Measurements from ENCODE around the gene KCND3.
"Not testable (repeated sequence)": the region's sequence is repeated elsewhere in the genome, so short reads cannot be mapped to it uniquely, and the experiment has no call there.

The KCND3 gene

DNA sequence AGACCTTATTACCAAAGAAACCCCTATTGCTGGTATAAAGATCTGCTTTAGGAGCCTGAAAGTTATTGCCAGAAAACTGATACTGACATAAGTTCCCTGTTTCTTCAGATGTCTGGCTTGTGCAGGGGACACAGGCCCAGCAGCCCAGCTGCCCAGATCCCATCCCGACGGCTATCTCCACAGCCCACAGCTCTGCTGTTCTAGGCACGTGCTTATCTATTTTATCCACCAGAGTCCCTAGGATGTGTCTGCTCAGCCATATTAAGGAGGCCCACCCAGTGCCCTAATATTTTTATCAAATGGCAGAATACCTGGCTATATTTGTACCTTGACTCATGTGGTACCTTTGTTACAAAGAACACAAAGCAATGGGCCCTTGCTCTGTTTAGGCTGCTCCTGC is 174.8 kb downstream of the KCND3 start:
- Histone ChIP-seq H3K4me3 (ENCODE audit: low read length) (no peak overlapping the region), H3K4me1 (ENCODE audit: insufficient read depth, low read length) (no peaks in the 10 kb centered on the region), H3K27ac (ENCODE audit: low read length) (no peak overlapping the region), H3K36me3 (ENCODE audit: insufficient read depth, low read depth, low read length) (no peaks in the 10 kb centered on the region), H3K9me3 (ENCODE audit: insufficient read depth, low read depth, low read length) (no peaks in the 10 kb centered on the region), H3K27me3 (ENCODE audit: insufficient read depth, low read length) (no peaks in the 10 kb centered on the region), H3K9ac (ENCODE audit: low read depth, low read length) (no peak overlapping the region)

DNA sequence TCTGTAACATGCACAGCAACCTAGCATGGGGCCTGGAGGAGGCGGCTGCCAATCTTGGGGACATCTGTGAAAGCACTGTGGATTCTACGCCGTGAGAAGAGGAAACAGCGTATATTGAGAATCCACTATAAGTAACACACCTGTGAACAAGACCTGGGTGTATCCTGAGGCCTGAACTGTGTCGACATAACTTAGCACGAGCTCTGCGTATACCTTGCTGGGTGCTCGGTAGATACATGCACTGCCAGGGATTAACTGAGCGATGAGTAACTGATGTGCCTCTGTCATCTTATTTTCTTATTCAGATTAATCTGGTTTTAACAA is 175.2 kb downstream of the KCND3 start:
- no peak overlapping the region for H3K27ac ChIP-seq (ENCODE audit: low read length)
- H3K4me1 ChIP-seq (ENCODE audit: insufficient read depth, low read length) = no peaks in the 10 kb centered on the region
- no peaks in the 10 kb centered on the region for H3K27me3 ChIP-seq (ENCODE audit: insufficient read depth, low read length)
- H3K9me3 ChIP-seq (ENCODE audit: insufficient read depth, low read depth, low read length) = no peaks in the 10 kb centered on the region
- H3K4me3 ChIP-seq (ENCODE audit: low read length) = no peak overlapping the region
- no peaks in the 10 kb centered on the region for H3K36me3 ChIP-seq (ENCODE audit: insufficient read depth, low read depth, low read length)
- H3K9ac ChIP-seq (ENCODE audit: low read depth, low read length) = no peak overlapping the region

DNA sequence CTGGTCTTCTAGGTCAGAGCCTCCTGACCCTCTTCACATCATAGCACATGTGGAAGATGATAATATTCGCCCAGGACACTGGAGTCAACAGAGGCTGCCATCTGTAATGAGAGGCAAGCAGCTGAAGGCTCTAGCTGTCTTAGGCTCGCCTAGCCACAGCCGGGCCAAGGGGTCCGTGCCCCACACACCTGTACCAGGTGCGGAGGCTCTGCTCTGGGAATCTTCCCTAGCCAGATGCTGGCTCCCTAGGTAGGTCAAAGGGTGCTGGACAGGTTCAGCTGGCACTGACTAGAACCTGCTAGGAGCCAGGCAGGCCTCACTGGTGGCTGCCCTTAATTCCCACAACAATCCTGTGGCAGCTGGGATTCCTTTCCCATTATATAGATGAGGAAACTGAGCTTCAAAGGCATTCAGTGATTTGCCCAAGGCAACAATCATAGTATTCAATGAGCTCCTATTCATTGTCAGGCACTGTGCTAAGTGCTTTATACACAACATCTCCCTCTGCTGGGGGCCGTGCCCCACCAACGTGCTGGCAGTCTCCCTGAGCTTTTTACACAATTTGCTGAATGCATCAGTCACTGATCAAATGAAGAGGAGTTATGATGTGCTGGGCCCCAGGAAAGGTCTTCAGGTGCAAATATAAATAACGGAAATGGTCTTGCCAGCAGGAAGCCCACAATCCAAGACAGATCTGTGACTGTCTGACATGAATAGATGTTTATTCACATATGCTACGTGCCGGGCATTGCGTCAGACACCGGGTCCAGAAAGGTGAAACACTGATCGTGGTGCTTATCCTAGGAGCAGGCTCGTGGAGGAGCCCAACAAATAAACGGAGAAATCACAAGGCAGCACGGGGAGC is 175.8 kb downstream of the KCND3 start:
- Histone ChIP-seq H3K36me3 (ENCODE audit: insufficient read depth, low read depth, low read length) (no peaks in the 10 kb centered on the region), H3K9ac (ENCODE audit: low read depth, low read length) (no peak overlapping the region)

DNA sequence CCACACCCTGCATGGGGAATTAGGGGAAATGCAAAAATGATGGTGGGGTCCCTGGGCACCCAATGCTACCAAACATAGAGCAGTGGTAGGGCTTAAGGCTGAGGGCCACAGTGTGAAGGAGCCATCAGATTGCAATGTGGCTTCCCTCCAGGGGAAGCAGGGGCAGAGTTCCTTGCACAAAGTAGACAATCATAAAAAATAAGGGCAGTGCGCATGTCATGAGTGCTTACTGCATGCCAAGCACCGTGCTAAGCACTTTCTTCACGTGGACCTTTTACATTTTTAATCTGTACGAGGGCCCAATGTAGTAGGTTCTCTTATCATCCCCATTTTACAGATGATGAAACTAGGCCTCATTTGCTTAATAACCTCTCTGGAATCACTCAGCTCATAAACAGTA is 177.2 kb downstream of the KCND3 start:
- H3K9me3 ChIP-seq (ENCODE audit: insufficient read depth, low read depth, low read length) = no peaks in the 10 kb centered on the region

More for the DNA sequence above, 175.8 kb downstream of the KCND3 start:
- Histone ChIP-seq H3K27ac (ENCODE audit: low read length) (no peak overlapping the region), H3K4me3 (ENCODE audit: low read length) (no peak overlapping the region), H3K4me1 (ENCODE audit: insufficient read depth, low read length) (no peaks in the 10 kb centered on the region), H3K9me3 (ENCODE audit: insufficient read depth, low read depth, low read length) (no peaks in the 10 kb centered on the region), H3K27me3 (ENCODE audit: insufficient read depth, low read length) (no peaks in the 10 kb centered on the region)

DNA sequence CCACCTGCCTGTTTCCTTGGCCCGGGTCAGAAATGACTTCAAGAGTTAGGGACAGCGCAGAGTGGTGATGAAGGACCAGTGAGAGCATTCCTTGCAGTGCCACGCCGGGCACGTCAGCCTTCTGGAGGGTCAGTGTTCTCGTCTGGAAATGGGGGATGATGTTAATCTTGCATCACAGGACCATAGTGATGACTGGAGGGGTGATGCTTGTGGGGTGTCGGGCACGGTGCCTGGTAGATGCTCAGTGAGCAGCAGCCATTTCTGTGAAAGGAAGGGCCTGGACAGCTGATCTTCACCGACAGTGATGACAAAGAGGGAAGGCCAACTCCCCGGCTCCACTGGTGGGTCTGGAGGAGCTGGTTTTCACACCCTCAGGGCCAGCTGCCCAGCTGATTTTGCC is 177.6 kb downstream of the KCND3 start:
- no peak overlapping the region for H3K4me3 ChIP-seq (ENCODE audit: low read length)
- H3K4me1 ChIP-seq (ENCODE audit: insufficient read depth, low read length) = no peaks in the 10 kb centered on the region
- H3K27me3 ChIP-seq (ENCODE audit: insufficient read depth, low read length) = no peaks in the 10 kb centered on the region
- H3K36me3 ChIP-seq (ENCODE audit: insufficient read depth, low read depth, low read length) = no peaks in the 10 kb centered on the region
- H3K27ac ChIP-seq (ENCODE audit: low read length) = no peak overlapping the region
- H3K9ac ChIP-seq (ENCODE audit: low read depth, low read length) = no peak overlapping the region
- H3K9me3 ChIP-seq (ENCODE audit: insufficient read depth, low read depth, low read length) = no peaks in the 10 kb centered on the region

More for the DNA sequence above, 177.2 kb downstream of the KCND3 start:
- H3K4me3 ChIP-seq (ENCODE audit: low read length) = no peak overlapping the region
- no peak overlapping the region for H3K9ac ChIP-seq (ENCODE audit: low read depth, low read length)
- H3K27ac ChIP-seq (ENCODE audit: low read length) = no peak overlapping the region
- no peaks in the 10 kb centered on the region for H3K4me1 ChIP-seq (ENCODE audit: insufficient read depth, low read length)
- H3K36me3 ChIP-seq (ENCODE audit: insufficient read depth, low read depth, low read length) = no peaks in the 10 kb centered on the region
- no peaks in the 10 kb centered on the region for H3K27me3 ChIP-seq (ENCODE audit: insufficient read depth, low read length)

DNA sequence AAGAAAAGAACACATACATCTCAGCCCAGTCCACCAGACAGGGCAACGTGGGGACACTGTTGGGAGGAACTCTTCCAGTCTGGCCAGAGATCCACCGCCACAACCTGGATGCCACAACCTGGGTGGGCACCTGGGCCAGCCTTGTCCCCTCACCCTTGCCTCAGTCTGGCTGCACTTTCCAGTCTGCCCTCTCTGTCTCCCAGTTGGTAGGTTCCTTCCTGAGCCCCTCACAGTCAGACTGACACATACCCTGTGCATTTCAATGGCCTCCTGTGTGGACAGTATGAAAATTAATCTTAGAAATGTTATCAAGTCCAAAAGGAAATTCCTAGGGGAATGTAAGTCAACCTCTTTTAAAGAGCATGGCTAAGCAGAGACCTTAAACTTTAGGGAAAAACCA is 184.2 kb downstream of the KCND3 start:
- Histone ChIP-seq H3K27me3 (ENCODE audit: insufficient read depth, low read length) (no peaks in the 10 kb centered on the region), H3K27ac (ENCODE audit: low read length) (no peak overlapping the region), H3K4me3 (ENCODE audit: low read length) (no peak overlapping the region), H3K9me3 (ENCODE audit: insufficient read depth, low read depth, low read length) (no peaks in the 10 kb centered on the region), H3K9ac (ENCODE audit: low read depth, low read length) (no peak overlapping the region), H3K36me3 (ENCODE audit: insufficient read depth, low read depth, low read length) (no peaks in the 10 kb centered on the region), H3K4me1 (ENCODE audit: insufficient read depth, low read length) (no peaks in the 10 kb centered on the region)

DNA sequence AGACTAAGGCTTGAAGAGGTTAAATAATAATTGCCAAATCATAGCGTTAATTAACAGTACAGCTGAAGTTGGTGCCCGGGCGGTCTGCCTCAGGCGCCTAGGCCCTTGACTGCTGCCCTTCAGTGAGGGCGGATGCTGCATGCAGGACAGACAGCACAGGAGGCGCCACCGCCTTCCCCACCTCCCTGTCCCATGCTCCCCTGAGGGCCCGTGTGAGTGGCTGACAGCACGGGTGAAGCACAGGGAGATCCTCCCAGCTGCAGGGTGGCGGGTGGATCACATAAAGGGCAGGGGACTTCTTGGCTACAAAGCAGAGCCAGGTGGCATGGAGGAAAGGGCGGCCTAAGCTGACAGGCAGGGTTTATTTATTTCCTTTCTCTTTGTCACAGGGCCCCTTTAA is 184.7 kb downstream of the KCND3 start:
- no peak overlapping the region for H3K4me3 ChIP-seq (ENCODE audit: low read length)
- no peaks in the 10 kb centered on the region for H3K4me1 ChIP-seq (ENCODE audit: insufficient read depth, low read length)
- H3K9ac ChIP-seq (ENCODE audit: low read depth, low read length) = no peak overlapping the region
- no peaks in the 10 kb centered on the region for H3K36me3 ChIP-seq (ENCODE audit: insufficient read depth, low read depth, low read length)
- no peaks in the 10 kb centered on the region for H3K27me3 ChIP-seq (ENCODE audit: insufficient read depth, low read length)
- H3K9me3 ChIP-seq (ENCODE audit: insufficient read depth, low read depth, low read length) = no peaks in the 10 kb centered on the region
- H3K27ac ChIP-seq (ENCODE audit: low read length) = no peak overlapping the region

DNA sequence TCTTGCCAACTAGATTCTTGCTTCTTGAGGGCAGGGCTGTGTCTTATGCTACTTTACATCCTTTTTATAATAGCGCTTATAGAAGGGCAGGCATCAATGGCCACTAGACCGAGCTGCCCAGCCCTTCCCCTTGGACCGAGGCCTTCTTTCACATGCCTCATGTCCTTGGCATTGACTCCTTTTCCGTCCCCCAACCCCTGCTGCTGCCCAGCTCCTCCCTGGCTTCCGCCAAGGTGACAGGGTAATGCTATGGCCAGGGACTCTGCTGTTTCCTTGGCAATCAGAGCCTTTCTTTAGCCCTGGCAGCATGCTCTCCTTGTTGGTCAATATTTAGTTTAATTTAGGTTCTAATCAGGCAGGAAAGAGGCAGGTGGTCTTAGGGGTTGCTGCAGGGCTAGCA is 185.5 kb downstream of the KCND3 start:
- Histone ChIP-seq H3K9me3 (ENCODE audit: insufficient read depth, low read depth, low read length) (no peaks in the 10 kb centered on the region), H3K27me3 (ENCODE audit: insufficient read depth, low read length) (no peaks in the 10 kb centered on the region)

DNA sequence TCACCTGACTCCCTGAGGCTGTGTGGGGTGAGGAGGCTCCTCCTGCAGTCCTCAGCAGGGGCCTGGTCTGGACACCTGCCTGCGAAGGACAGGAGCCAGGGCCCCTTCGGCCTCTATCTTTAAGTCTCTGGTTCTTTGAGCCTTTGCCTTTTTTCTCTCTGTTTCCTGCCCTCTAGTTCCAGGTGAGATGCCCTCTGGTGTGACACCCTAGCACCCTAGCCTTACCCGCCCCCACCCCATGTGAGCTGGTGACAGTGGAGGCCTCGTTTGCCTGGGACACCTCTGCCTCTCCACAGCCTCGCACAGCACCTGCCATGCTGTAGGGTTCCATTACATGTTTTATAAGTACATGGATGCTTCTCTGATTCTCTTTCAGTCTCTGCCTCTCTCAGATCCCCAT is 186.5 kb downstream of the KCND3 start:
- no peak overlapping the region for H3K27ac ChIP-seq (ENCODE audit: low read length)
- H3K4me1 ChIP-seq (ENCODE audit: insufficient read depth, low read length) = no peaks in the 10 kb centered on the region
- H3K27me3 ChIP-seq (ENCODE audit: insufficient read depth, low read length) = no peaks in the 10 kb centered on the region
- H3K36me3 ChIP-seq (ENCODE audit: insufficient read depth, low read depth, low read length) = no peaks in the 10 kb centered on the region
- no peaks in the 10 kb centered on the region for H3K9me3 ChIP-seq (ENCODE audit: insufficient read depth, low read depth, low read length)
- H3K4me3 ChIP-seq (ENCODE audit: low read length) = no peak overlapping the region
- no peak overlapping the region for H3K9ac ChIP-seq (ENCODE audit: low read depth, low read length)

More for the DNA sequence above, 185.5 kb downstream of the KCND3 start:
- Histone ChIP-seq H3K4me3 (ENCODE audit: low read length) (no peak overlapping the region), H3K27ac (ENCODE audit: low read length) (no peak overlapping the region), H3K36me3 (ENCODE audit: insufficient read depth, low read depth, low read length) (no peaks in the 10 kb centered on the region), H3K4me1 (ENCODE audit: insufficient read depth, low read length) (no peaks in the 10 kb centered on the region), H3K9ac (ENCODE audit: low read depth, low read length) (no peak overlapping the region)

DNA sequence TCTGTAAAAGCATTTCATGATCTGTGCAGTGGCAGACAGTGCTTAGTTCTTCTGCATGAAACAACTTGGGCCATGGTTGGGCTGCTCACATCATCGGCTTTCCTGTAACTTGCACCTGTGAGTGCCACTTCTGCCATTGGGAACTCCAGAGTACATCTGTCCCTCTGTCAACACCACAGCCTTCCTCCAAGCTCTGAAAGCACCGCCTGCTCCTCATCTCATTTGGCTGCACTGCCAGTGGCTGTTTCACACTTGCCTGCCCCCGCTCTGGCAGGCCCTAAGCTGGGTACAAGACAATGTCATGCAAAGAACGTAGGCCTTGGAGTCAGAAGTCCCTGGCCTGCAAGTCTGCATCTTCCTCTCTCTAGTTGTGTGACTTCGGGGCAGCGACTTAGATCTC is 187.4 kb downstream of the KCND3 start:
- no peak overlapping the region for H3K27ac ChIP-seq (ENCODE audit: low read length)
- no peaks in the 10 kb centered on the region for H3K27me3 ChIP-seq (ENCODE audit: insufficient read depth, low read length)
- H3K9me3 ChIP-seq (ENCODE audit: insufficient read depth, low read depth, low read length) = no peaks in the 10 kb centered on the region
- no peak overlapping the region for H3K9ac ChIP-seq (ENCODE audit: low read depth, low read length)
- no peaks in the 10 kb centered on the region for H3K36me3 ChIP-seq (ENCODE audit: insufficient read depth, low read depth, low read length)
- no peak overlapping the region for H3K4me3 ChIP-seq (ENCODE audit: low read length)
- no peaks in the 10 kb centered on the region for H3K4me1 ChIP-seq (ENCODE audit: insufficient read depth, low read length)

DNA sequence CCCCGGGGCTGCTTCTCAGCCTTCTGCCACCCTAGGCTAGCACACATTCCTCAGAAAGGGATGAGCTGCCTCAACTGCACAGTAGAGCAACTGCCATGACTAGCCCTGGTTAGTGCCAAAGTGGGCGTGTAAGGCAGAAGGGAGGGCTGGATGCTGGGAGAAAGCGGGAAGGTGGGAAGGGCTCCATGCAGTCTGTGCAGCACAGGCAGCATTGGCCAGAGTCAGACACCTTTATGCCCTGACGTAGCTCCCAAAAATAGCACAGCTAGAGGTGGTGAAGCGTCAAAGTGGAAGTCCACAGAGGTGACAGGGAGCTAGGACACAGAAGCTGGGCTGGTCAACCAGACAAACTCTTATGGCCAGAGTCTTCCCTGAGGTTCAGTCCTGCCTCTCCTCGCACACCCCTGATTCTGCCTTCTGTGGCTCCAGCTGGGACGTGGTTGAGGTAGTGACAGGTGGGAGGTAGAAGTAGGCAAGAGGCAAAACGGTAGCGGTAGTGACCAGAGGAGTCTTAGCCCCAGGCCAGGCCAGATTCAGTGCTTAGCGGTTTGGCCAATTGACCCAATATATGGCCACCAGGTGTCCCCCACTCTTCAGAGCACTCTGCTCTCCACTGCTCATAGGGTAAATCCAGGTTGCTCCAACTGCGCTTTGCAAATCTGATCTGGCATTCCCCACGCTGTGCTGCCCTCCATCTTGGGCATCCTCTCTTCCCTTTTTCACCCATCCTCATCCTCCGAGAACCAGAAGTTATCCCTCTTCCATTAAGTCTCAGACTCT is 188.2 kb downstream of the KCND3 start:
- H3K9ac ChIP-seq (ENCODE audit: low read depth, low read length) = no peak overlapping the region
- H3K4me1 ChIP-seq (ENCODE audit: insufficient read depth, low read length) = no peaks in the 10 kb centered on the region
- no peak overlapping the region for H3K4me3 ChIP-seq (ENCODE audit: low read length)
- H3K27ac ChIP-seq (ENCODE audit: low read length) = no peak overlapping the region
- H3K9me3 ChIP-seq (ENCODE audit: insufficient read depth, low read depth, low read length) = no peaks in the 10 kb centered on the region
- H3K36me3 ChIP-seq (ENCODE audit: insufficient read depth, low read depth, low read length) = no peaks in the 10 kb centered on the region
- no peaks in the 10 kb centered on the region for H3K27me3 ChIP-seq (ENCODE audit: insufficient read depth, low read length)

DNA sequence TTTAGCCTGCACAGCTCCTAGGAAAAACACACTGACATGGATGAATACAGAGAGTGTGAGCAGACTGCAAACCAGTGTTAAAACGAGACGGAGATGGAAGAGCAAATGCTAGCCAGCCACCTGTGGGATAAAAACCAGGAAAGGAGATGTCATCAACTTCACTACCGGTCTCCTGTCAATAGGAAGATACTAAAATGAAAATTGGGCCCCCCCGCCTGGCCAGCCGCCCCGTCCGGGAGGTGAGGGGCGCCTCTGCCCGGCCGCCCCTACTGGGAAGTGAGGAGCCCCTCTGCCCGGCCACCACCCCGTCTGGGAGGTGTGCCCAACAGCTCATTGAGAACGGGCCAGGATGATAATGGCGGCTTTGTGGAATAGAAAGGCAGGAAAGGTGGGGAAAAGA is 189.7 kb downstream of the KCND3 start:
- H3K36me3 ChIP-seq (ENCODE audit: insufficient read depth, low read depth, low read length); H3K9ac ChIP-seq (ENCODE audit: low read depth, low read length); H3K4me3 ChIP-seq (ENCODE audit: low read length); H3K4me1 ChIP-seq (ENCODE audit: insufficient read depth, low read length); H3K9me3 ChIP-seq (ENCODE audit: insufficient read depth, low read depth, low read length); H3K27me3 ChIP-seq (ENCODE audit: insufficient read depth, low read length); H3K27ac ChIP-seq (ENCODE audit: low read length): not testable (repeated sequence)

All from iPS-20b (cell line).